ENCODE data around the gene ZBED6.
"Not testable (repeated sequence)": the region's sequence is repeated elsewhere in the genome, so short reads cannot be mapped to it uniquely, and the experiment has no call there.

Gene ZBED6

DNA sequence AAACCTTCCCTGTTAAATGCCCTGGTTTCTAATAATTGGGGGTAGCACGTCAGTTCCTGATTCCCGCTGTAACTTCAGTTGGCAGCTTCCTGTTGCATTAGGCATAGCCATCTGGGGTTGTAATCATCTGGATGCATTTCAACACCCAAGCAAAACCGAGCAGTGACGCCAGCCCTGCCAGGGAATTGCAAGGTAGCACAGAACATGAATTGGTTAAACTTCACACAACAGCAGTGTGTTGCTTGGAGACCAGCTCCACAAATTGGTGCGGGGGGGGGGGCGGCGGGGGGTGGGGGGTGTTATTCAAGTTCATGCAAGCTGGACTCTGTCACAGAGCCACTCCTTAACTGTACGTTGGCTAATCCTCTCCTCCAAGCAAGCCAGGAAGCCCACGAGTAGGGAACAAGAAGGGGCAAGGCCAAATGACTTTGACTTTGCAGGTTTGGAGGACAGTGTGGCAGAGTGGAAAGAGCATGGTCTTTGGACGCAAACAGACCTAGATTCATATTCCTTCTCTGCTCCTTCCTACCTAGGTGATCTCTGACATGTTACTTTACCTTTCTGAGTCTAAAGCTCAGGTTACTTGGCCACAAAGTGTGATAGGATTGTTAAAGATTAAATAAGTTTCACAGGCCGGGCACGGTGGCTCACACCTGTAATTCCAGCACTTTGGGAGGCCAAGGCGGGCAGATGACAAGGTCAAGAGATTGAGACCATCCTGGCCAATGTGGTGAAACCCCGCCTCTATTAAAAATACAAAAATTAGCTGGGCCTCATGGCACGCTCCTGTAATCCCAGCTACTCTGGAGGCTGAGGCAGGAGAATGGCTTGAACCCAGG lies 25.7 kb upstream of the ZBED6 start:
- H3K27ac Mint-ChIP-seq: peak overlapping the region; percentile 90
- no peak for ATAC-seq
- DNase-seq (ENCODE audit: low spot score in 2 of 2): no peak

DNA sequence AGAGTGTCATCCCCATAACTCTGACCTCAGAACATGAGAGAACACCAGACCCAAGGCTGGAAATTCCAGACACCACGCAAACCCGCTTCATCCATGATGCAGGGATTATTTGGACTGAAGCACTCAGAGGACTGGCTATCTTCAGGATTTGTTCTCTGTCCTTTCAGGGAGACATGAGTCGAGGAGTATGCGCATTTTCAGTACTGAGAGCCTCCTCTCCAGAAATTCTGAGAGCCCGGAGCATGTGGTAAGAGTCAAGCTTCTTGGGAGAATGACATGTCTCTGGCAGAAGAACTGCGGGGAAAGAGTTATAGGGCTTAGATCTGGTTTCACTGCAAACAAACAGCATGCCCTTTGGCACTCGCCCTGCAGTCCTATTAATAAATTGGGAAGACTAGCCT lies 23.5 kb upstream of the ZBED6 start:
- Mint-ChIP-seq H3K27ac (peak overlapping the region; percentile 90), H3K4me3 (no peak overlapping the region), H3K4me1 (peaks cover 44% of the 10 kb centered on the region), H3K36me3 (peaks cover 89% of the 10 kb centered on the region), H3K9me3 (no peaks in the 10 kb centered on the region)
- DNase-seq (ENCODE audit: low spot score in 2 of 2): no peak
- ATAC-seq: no peak

More for the DNA sequence above, 25.7 kb upstream of the ZBED6 start:
- Mint-ChIP-seq H3K36me3 (peaks cover 84% of the 10 kb centered on the region), H3K4me3 (no peak overlapping the region), H3K9me3 (no peaks in the 10 kb centered on the region), H3K4me1 (peaks cover 48% of the 10 kb centered on the region)

DNA sequence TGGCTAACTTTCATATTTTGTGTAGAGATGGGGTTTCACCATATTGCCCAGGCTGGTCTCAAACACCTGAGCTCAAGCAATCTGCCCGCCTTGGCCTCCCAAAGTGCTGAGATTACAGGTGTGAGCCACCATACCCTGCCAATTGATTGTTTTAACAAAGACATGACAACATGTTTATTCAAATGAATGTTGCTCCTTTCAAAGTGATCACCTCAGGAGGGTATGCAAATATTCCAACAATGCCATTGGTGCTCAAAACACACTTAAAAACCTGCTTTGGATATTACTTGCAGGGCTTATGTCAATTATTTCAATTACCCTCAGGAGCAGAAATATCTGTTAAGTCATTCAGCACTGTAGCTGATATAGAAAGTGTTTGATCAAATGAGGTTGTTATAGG lies 22.6 kb upstream of the ZBED6 start:
- H3K36me3 Mint-ChIP-seq: peaks cover 91% of the 10 kb centered on the region
- H3K9me3 Mint-ChIP-seq: no peaks in the 10 kb centered on the region
- H3K27ac Mint-ChIP-seq: no peak overlapping the region
- ATAC-seq (no peak), DNase-seq (ENCODE audit: low spot score in 2 of 2) (no peak)
- peaks cover 45% of the 10 kb centered on the region for H3K4me1 Mint-ChIP-seq
- no peak overlapping the region for H3K4me3 Mint-ChIP-seq

DNA sequence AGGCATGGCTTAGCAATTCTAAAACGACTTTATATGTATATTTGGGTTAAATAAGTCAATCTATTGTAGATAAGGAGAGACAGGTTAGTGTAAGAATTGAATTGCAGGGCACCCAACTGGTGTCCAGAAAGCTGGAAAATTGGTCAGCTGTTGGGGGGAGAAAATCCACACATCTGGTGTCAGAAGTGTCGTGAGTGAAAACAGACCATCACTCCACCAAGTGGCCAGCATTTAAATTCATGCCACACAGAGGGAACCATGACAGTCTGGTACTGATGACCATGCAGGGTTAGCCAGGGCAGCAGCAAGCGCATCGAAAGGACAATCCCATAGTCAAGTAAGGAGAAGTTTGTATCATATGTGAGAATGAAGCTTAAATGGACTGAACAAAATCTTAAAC lies 18.8 kb upstream of the ZBED6 start:
- peaks cover 17% of the 10 kb centered on the region for H3K4me1 Mint-ChIP-seq
- DNase-seq (ENCODE audit: low spot score in 2 of 2): no peak
- H3K27ac Mint-ChIP-seq: peak overlapping the region; percentile 50
- H3K9me3 Mint-ChIP-seq: no peaks in the 10 kb centered on the region
- H3K4me3 Mint-ChIP-seq: no peak overlapping the region
- H3K36me3 Mint-ChIP-seq: peaks cover 60% of the 10 kb centered on the region
- ATAC-seq: no peak

DNA sequence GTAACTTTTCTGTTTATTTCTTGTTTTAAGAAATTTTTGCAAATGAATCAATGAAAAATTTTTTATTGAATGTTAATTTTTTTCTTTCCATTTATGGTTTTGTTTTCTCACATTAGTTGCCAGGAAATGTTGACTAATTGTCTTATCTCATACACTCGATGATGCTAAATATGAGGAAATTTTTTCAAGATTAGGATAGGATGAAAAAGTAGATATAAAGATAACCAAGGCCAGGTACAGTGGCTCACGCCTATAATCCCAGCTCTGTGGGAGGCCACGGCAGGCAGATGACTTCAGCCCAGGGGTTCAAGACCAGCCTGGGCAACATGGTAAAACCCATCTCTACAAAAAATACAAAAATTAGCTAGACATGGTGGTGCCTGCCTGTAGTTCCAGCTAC lies 17.8 kb upstream of the ZBED6 start:
- Mint-ChIP-seq H3K27ac (peak overlapping the region; percentile 50), H3K4me1 (peaks cover 17% of the 10 kb centered on the region), H3K9me3 (no peaks in the 10 kb centered on the region), H3K4me3 (no peak overlapping the region), H3K36me3 (peaks cover 50% of the 10 kb centered on the region)
- ATAC-seq (no peak), DNase-seq (ENCODE audit: low spot score in 2 of 2) (no peak)

DNA sequence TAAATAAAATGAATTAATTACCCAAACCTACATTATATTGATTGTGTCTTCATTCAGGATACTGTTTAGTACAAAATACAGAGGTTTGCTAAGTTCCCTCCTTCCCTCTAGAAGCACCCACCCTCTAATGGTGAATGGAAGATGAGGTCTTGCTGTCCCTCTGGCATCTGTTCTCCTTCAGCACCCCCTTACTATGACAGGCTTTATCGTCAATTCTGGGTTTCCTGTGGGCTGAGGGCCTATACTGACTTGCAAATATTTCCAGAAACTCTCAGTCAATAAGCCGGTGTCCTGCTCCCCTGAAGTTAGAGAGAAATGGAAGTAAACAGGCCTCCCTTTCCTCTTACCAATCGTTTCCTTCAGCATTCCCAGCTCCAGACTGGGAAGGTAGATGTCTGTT lies 17.3 kb upstream of the ZBED6 start:
- H3K4me1 Mint-ChIP-seq: peaks cover 17% of the 10 kb centered on the region
- DNase-seq (ENCODE audit: low spot score in 2 of 2) (no peak), ATAC-seq (no peak)
- H3K4me3 Mint-ChIP-seq: no peak overlapping the region
- H3K36me3 Mint-ChIP-seq: peaks cover 49% of the 10 kb centered on the region
- H3K27ac Mint-ChIP-seq: peak overlapping the region; percentile 50
- no peaks in the 10 kb centered on the region for H3K9me3 Mint-ChIP-seq

DNA sequence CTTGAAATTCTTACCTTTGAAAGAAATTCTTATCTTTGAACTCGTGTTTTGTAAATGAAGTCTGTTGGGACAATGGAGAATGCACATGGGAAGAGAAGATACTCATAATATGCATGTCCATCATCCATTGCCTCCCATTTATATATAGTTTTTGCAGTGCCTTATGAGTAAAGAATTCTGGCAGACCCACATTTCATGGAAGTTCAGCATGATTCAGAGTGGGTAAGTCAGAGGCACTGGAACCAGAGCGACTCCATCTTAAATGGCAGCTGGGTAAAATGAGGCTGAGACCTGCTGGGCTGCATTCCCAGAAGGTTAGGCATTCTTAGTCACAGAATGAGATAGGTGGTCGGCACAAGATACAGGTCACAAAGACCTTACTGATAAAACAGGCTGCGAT lies 16.6 kb upstream of the ZBED6 start:
- Mint-ChIP-seq H3K27ac (no peak overlapping the region), H3K4me3 (no peak overlapping the region), H3K36me3 (peaks cover 45% of the 10 kb centered on the region), H3K4me1 (peaks cover 14% of the 10 kb centered on the region), H3K9me3 (no peaks in the 10 kb centered on the region)
- no peak for ATAC-seq
- no peak for DNase-seq (ENCODE audit: low spot score in 2 of 2)

DNA sequence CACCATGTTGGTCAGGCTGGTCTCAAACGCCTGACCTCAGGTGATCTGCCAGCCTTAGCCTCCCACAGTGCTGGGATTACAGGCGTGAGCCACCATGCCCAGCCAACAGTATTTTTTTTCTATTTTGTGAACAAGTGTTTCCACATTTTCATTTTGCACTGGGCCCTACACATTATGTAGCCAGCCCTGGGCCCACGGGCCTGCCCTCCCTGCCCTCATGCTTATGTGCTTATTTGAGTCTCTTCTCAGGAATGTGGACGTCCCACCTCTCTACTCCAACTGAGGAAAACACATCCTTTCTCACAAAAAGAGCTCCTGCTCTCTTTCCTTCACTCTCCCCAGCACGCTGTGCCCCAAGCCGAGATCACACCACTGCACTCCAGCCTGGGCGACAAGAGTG lies 13.5 kb upstream of the ZBED6 start:
- H3K4me3 Mint-ChIP-seq: no peak overlapping the region
- no peaks in the 10 kb centered on the region for H3K9me3 Mint-ChIP-seq
- ATAC-seq (no peak), DNase-seq (ENCODE audit: low spot score in 2 of 2) (no peak)
- H3K36me3 Mint-ChIP-seq: peaks cover 13% of the 10 kb centered on the region
- H3K4me1 Mint-ChIP-seq: peaks cover under 1% of the 10 kb centered on the region
- H3K27ac Mint-ChIP-seq: peak overlapping the region; percentile 73

DNA sequence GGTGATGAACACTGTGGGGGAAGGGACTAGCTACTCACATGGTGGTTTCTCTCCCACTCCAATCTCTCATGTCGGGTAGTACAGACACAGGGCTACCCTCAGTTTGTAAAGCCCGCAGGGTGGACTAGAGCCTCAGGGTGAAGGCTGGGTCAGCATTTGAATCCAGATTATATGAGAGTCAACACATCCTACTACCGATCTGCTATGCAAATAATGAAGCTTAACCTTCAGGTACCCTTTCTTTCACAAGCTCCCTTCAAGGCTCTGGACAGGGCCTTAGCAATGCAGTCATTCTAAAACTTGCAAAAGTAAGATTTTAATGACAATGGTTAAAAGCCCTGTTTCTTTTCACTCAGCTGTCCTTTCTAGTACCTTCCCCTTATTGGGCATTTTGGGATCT lies 5.5 kb upstream of the ZBED6 start:
- no peak overlapping the region for H3K4me3 Mint-ChIP-seq
- H3K4me1 Mint-ChIP-seq: peaks cover 3% of the 10 kb centered on the region
- no peak overlapping the region for H3K27ac Mint-ChIP-seq
- DNase-seq (ENCODE audit: low spot score in 2 of 2) (no peak), ATAC-seq (no peak)
- H3K9me3 Mint-ChIP-seq: no peaks in the 10 kb centered on the region
- no peaks in the 10 kb centered on the region for H3K36me3 Mint-ChIP-seq

DNA sequence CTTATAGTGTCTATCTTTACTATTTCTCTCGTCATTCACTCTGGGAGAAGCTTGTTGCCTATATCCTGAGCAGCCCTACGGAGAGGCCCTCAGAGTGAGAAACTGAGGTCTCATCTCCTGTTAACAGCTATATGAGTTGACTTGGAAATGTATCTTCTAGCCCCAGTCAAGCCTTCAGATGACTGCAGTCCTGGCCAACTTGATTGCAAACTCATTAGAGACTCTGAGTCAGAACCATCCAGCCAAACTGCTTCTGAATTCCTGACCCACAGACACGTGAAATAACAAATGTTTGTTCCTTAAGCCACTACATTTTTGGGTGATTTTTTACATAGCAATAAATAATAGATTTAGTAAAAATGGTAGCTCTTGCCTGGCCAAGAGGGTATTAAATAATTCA lies 3.9 kb upstream of the ZBED6 start:
- Mint-ChIP-seq H3K4me1 (peaks cover 15% of the 10 kb centered on the region), H3K36me3 (peaks cover 14% of the 10 kb centered on the region), H3K9me3 (no peaks in the 10 kb centered on the region), H3K27ac (no peak overlapping the region), H3K4me3 (no peak overlapping the region)
- DNase-seq (ENCODE audit: low spot score in 2 of 2) (no peak), ATAC-seq (no peak)

DNA sequence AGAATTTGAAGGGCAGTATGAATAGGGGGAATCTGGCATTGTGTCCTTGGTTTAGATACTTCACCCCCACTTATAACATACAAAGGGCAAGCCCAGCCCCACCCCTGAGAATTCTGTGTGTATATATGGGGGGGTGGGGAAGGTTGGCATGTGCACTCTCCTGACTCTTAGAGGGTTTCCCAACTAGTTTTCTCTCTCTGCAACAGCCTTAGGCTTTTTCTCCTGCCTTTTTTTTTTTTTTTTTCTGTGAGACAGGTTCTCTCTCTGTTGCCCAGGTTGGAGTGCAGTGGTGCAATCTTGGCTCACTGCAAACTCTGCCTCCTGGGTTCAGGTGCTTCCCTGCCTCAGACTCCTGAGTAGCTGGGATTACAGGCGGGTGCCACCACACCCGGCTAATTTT lies 2.9 kb upstream of the ZBED6 start:
- no peak overlapping the region for H3K4me3 Mint-ChIP-seq
- H3K36me3 Mint-ChIP-seq: peaks cover 24% of the 10 kb centered on the region
- DNase-seq (ENCODE audit: low spot score in 2 of 2): no peak
- no peak overlapping the region for H3K27ac Mint-ChIP-seq
- ATAC-seq: no peak
- peaks cover 24% of the 10 kb centered on the region for H3K4me1 Mint-ChIP-seq
- no peaks in the 10 kb centered on the region for H3K9me3 Mint-ChIP-seq

DNA sequence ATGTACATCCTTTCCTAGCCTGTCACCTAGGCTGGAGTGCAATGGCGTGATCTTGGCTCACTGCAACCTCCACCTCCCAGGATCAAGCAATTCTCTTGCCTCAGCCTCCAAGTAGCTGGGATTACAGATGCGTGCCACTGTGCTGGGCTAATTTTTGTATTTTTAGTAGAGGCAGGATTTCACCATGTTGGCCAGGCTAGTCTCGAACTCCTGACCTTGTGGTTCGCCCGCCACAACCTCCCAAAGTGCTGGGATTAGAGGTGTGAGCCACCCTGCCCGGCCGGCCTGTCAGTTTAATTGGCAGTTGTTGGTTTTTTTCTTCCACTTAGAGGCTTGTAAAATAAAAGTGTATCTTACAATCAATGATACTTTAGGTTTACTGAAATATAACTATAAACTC lies 1.9 kb upstream of the ZBED6 start:
- H3K36me3 Mint-ChIP-seq: peaks cover 35% of the 10 kb centered on the region
- peaks cover 31% of the 10 kb centered on the region for H3K4me1 Mint-ChIP-seq
- not testable (repeated sequence) for ATAC-seq; H3K9me3 Mint-ChIP-seq; H3K27ac Mint-ChIP-seq; H3K4me3 Mint-ChIP-seq; DNase-seq (ENCODE audit: low spot score in 2 of 2)

DNA sequence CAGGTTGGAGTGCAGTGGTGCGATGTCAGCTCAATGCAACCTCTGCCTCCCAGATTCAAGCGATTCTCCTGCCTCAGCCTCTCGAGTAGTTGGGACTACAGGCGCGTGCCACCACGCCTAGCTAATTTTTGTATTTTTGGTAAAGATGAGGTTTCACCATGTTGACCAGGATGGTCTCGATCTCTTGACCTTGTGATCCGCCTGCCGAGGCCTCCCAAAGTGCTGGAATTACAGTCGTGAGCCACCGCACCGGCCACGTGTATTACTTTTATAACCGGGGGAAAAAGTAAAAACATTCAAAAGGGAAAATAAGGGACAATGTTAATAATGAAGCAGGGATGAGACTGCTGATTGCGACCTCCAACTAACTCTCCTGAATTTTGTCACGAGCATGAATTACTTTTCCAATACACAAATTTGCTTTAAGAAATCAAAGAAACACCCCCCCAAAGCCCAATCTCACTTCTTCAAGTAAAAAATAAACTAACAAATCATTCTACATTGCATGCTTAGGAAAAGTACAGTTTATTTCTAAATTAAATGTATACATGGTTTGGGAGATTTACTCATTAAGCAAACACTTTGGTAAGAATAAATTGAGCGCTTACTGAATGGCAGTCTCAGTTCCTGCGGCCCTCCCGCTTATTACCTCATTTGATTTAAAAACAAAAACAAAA lies 521 bp upstream of the ZBED6 start:
- ATAC-seq (no peak), DNase-seq (ENCODE audit: low spot score in 2 of 2) (no peak)
- H3K4me3 Mint-ChIP-seq: peak overlapping the region; percentile 92
- peak overlapping the region; percentile 98 for H3K27ac Mint-ChIP-seq
- H3K36me3 Mint-ChIP-seq: peaks cover 47% of the 10 kb centered on the region
- H3K4me1 Mint-ChIP-seq: peaks cover 38% of the 10 kb centered on the region
- H3K9me3 Mint-ChIP-seq: no peaks in the 10 kb centered on the region

DNA sequence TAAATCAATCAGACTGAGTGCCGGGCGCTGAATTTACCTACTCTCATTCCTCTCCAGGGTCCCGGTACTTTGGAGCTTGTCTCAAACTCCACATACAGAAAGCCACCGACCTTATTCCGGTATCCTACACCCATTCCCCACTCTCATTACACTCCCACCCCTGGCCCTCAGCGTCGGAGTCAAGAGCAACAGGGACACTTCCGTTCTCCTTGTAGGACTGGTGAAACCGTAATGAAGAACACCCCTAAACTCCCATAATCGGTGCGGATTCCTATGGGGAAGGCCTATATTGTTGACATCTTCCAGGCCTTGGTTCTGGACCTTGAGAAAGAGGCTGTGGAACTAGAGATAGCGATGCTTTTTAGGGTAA lies 798 bp downstream of the ZBED6 start:
- H3K36me3 Mint-ChIP-seq: peaks cover 51% of the 10 kb centered on the region
- H3K27ac Mint-ChIP-seq: peak overlapping the region; percentile 98
- no peaks in the 10 kb centered on the region for H3K9me3 Mint-ChIP-seq
- peak; percentile 17 for ATAC-seq
- H3K4me1 Mint-ChIP-seq: peaks cover 42% of the 10 kb centered on the region
- H3K4me3 Mint-ChIP-seq: peak overlapping the region; percentile 92
- DNase-seq (ENCODE audit: low spot score in 2 of 2): peak; percentile 11 to 73

DNA sequence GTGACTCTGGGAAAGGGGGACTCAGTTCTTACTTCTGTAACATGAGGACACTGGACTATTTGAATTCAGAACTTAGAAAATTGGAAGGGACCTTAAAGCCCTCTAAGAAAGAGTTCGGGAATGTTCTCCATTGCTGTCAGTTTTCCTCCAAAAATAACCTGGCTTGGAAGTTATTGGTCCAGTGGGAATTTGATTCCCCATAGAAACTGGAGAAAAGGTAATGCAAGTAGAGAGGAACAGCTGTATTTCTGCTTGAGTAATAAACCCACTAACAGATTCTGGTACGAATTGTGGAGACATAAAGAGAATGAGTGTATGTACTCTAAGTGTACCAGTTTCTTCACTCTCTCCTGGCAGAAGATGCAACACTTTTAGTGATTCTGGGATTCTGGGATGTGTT lies 1.8 kb downstream of the ZBED6 start:
- no peak overlapping the region for H3K27ac Mint-ChIP-seq
- H3K4me3 Mint-ChIP-seq: peak overlapping the region; percentile 92
- peaks cover 42% of the 10 kb centered on the region for H3K4me1 Mint-ChIP-seq
- H3K36me3 Mint-ChIP-seq: peaks cover 61% of the 10 kb centered on the region
- H3K9me3 Mint-ChIP-seq: no peaks in the 10 kb centered on the region
- ATAC-seq (no peak), DNase-seq (ENCODE audit: low spot score in 2 of 2) (no peak)
